Measurements from ENCODE around the gene COA7.

Gene COA7

GRCh38 chr1:52677076-52677806 lies 20.9 kb downstream of the COA7 start:
- TF ChIP-seq ZNF664 (tag by site-specific recombination; IDR thresholded peaks at IDR 0.05): peak; percentile 71
- TF ChIP-seq MEIS1 (CRISPR knock-in tag; IDR thresholded peaks at IDR 0.05; ENCODE audit: borderline replicate concordance): no peak
- TF ChIP-seq ZBTB17 (tag by site-specific recombination; IDR thresholded peaks at IDR 0.05): peak; percentile 68; the same call in 1 of the 2 replicates
- TF ChIP-seq ZNF600 (tag by site-specific recombination; IDR thresholded peaks at IDR 0.05): 0 out of 2 replicates have a peak, but pooled peaks have one; percentile 14
- TF ChIP-seq ZNF791 (tag by site-specific recombination; IDR thresholded peaks at IDR 0.05): no peak
- TF ChIP-seq ZNF354C (tag by site-specific recombination; IDR thresholded peaks at IDR 0.05; ENCODE audit: borderline replicate concordance, low read depth): no peak
- no peak for TF ChIP-seq ZNF792 (tag by site-specific recombination; IDR thresholded peaks at IDR 0.05)
- TF ChIP-seq ZNF529 (tag by site-specific recombination; IDR thresholded peaks at IDR 0.05; ENCODE audit: insufficient replicate concordance): no peak
- TF ChIP-seq, protein P1, sequence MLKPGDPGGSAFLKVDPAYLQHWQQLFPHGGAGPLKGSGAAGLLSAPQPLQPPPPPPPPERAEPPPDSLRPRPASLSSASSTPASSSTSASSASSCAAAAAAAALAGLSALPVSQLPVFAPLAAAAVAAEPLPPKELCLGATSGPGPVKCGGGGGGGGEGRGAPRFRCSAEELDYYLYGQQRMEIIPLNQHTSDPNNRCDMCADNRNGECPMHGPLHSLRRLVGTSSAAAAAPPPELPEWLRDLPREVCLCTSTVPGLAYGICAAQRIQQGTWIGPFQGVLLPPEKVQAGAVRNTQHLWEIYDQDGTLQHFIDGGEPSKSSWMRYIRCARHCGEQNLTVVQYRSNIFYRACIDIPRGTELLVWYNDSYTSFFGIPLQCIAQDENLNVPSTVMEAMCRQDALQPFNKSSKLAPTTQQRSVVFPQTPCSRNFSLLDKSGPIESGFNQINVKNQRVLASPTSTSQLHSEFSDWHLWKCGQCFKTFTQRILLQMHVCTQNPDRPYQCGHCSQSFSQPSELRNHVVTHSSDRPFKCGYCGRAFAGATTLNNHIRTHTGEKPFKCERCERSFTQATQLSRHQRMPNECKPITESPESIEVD (tag by site-specific recombination; IDR thresholded peaks at IDR 0.05): peak; percentile 55; the same call in 1 of the 2 replicates
- TF ChIP-seq, protein P2, sequence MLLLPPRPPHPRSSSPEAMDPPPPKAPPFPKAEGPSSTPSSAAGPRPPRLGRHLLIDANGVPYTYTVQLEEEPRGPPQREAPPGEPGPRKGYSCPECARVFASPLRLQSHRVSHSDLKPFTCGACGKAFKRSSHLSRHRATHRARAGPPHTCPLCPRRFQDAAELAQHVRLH (tag by site-specific recombination; IDR thresholded peaks at IDR 0.05): no peak
- TF ChIP-seq GLIS1 (tag by site-specific recombination; IDR thresholded peaks at IDR 0.05): peak; percentile 7; the same call in 1 of the 2 replicates
- 0 out of 2 replicates have a peak, but pooled peaks have one; percentile 30 for TF ChIP-seq IKZF3 (tag by site-specific recombination; IDR thresholded peaks at IDR 0.05)
- TF ChIP-seq ZNF280C (tag by site-specific recombination; IDR thresholded peaks at IDR 0.05): no peak
- TF ChIP-seq ZIC2 (tag by site-specific recombination; IDR thresholded peaks at IDR 0.05): no peak
- TF ChIP-seq EGR2 (tag by site-specific recombination; IDR thresholded peaks at IDR 0.05; ENCODE audit: low read depth): no peak
- ChIA-PET POLR2A (interaction anchor here (0.6 kb wide), 1 partner anchor 362 kb away, joined by 3 read pairs; no protein-coding TSS in a partner anchor), CTCF (interaction anchor here (1.6 kb wide), 1 partner anchor 9 kb away, joined by 8 read pairs; no protein-coding TSS in a partner anchor)
- H3K27ac ChIP-seq (ENCODE audit: extremely low read depth, low read depth, low read length): no peak overlapping the region
- H3K4me3 ChIP-seq (ENCODE audit: low read depth, low read length): no peak overlapping the region
- no peaks in the 10 kb centered on the region for H3K4me1 ChIP-seq (ENCODE audit: control insufficient read depth, insufficient read depth, low read length)
- no peaks in the 10 kb centered on the region for H3K9me3 ChIP-seq (ENCODE audit: control insufficient read depth, insufficient read depth, low read depth, low read length)
- H3K36me3 ChIP-seq (ENCODE audit: control insufficient read depth in 2 of 2, insufficient read depth in 1 of 2, low read length in 2 of 2): no peaks in the 10 kb centered on the region

GRCh38 chr1:52676249-52676903 lies 21.8 kb downstream of the COA7 start:
- H3K4me1 ChIP-seq (ENCODE audit: control insufficient read depth, insufficient read depth, low read length): no peaks in the 10 kb centered on the region
- TF ChIP-seq, protein P3, sequence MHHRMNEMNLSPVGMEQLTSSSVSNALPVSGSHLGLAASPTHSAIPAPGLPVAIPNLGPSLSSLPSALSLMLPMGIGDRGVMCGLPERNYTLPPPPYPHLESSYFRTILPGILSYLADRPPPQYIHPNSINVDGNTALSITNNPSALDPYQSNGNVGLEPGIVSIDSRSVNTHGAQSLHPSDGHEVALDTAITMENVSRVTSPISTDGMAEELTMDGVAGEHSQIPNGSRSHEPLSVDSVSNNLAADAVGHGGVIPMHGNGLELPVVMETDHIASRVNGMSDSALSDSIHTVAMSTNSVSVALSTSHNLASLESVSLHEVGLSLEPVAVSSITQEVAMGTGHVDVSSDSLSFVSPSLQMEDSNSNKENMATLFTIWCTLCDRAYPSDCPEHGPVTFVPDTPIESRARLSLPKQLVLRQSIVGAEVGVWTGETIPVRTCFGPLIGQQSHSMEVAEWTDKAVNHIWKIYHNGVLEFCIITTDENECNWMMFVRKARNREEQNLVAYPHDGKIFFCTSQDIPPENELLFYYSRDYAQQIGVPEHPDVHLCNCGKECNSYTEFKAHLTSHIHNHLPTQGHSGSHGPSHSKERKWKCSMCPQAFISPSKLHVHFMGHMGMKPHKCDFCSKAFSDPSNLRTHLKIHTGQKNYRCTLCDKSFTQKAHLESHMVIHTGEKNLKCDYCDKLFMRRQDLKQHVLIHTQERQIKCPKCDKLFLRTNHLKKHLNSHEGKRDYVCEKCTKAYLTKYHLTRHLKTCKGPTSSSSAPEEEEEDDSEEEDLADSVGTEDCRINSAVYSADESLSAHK (tag by site-specific recombination; IDR thresholded peaks at IDR 0.05): no peak
- TF ChIP-seq ZIC2 (tag by site-specific recombination; IDR thresholded peaks at IDR 0.05): peak; percentile 26; the same call in 1 of the 2 replicates
- no peak for TF ChIP-seq ZNF433 (tag by site-specific recombination; IDR thresholded peaks at IDR 0.05; ENCODE audit: low read depth)
- POLR2A ChIA-PET: no interaction called here

More at GRCh38 chr1:52676249-52676903, 21.8 kb downstream of the COA7 start:
- Histone ChIP-seq H3K36me3 (ENCODE audit: control insufficient read depth in 2 of 2, insufficient read depth in 1 of 2, low read length in 2 of 2) (no peaks in the 10 kb centered on the region), H3K27ac (ENCODE audit: extremely low read depth, low read depth, low read length) (no peak overlapping the region), H3K9me3 (ENCODE audit: control insufficient read depth, insufficient read depth, low read depth, low read length) (no peaks in the 10 kb centered on the region), H3K4me3 (ENCODE audit: low read depth, low read length) (no peak overlapping the region)
- CTCF ChIA-PET: interaction anchor here (1.6 kb wide), 1 partner anchor 10 kb away, joined by 8 read pairs; no protein-coding TSS in a partner anchor
